ENCODE results near the gene IL10RB. TPM values are rescaled to one million over a fixed set of nuclear protein-coding genes. Genes with fewer than 3 reads are reported as not detected.
"Not testable (repeated sequence)": the region's sequence is repeated elsewhere in the genome, so short reads cannot be mapped to it uniquely, and the experiment has no call there.

Gene IL10RB
- total RNA-seq, 3 donors from 2014 or later (not counting 1 experiment from before 2014, with no cell fraction given), result 18.4 to 27.8 (median 27.3) TPM

DNA sequence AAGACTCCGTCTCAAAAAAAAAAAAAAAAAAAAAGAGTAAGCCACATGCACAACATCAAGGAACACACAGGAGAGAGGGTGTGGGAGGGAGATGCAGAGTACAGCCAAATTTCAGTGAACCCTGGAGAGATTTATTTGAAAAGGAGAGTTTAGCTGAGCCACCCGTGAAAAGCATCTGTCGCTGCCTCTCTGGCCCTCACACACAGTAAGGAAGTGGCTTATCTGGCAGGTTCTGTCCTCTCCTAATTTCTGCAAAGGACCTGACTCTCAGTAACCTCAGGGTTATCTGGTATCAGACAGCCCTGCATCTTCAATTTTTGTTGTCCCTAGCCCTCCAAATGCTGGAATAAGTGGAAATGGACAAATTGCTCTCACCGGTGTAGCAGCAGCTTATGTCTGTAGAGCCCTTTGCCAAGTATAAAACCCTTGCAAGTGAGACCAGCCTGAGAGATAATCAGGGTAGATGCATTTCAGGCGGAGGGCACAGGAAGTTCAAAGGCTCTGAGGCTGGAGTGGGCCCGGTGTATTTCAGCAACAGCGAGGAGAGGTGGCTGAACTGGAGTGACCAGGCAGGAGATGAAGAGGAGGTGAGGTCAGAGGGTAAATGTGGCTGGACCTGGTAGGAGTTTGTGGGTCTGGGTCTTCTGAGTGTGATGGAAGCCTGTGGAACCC lies 16.7 kb upstream of the IL10RB start:
- TF ChIP-seq, protein P1, sequence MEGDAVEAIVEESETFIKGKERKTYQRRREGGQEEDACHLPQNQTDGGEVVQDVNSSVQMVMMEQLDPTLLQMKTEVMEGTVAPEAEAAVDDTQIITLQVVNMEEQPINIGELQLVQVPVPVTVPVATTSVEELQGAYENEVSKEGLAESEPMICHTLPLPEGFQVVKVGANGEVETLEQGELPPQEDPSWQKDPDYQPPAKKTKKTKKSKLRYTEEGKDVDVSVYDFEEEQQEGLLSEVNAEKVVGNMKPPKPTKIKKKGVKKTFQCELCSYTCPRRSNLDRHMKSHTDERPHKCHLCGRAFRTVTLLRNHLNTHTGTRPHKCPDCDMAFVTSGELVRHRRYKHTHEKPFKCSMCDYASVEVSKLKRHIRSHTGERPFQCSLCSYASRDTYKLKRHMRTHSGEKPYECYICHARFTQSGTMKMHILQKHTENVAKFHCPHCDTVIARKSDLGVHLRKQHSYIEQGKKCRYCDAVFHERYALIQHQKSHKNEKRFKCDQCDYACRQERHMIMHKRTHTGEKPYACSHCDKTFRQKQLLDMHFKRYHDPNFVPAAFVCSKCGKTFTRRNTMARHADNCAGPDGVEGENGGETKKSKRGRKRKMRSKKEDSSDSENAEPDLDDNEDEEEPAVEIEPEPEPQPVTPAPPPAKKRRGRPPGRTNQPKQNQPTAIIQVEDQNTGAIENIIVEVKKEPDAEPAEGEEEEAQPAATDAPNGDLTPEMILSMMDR (IDR thresholded peaks at IDR 0.05), result no peak
- Mint-ChIP-seq H3K4me1 (peaks cover 66 to 73% of the 10 kb centered on the region in 2 donors), H3K9me3 (no peaks in the 10 kb centered on the region), H3K36me3 (peaks cover 50% of the 10 kb centered on the region), H3K4me3 (peak overlapping the region; percentile 32), H3K27ac (peak overlapping the region; percentile 84 to 98), H3K27me3 (ENCODE audit: low read depth in 2 of 2) (no peaks in the 10 kb centered on the region)
- H3K36me3 ChIP-seq (ENCODE audit: control insufficient read depth, insufficient read depth, low read length), result peaks cover 89% of the 10 kb centered on the region
- intact Hi-C loops (cut with micrococcal nuclease), result no loop called here
- H3K4me3 ChIP-seq (ENCODE audit: low read length), result no peak overlapping the region
- no peaks in the 10 kb centered on the region for H3K9me3 ChIP-seq (ENCODE audit: control insufficient read depth, insufficient read depth, low read length)
- H3K4me1 ChIP-seq (ENCODE audit: control insufficient read depth, insufficient read depth, low read length), result peaks cover 32% of the 10 kb centered on the region
- DNase-seq (peak in 1 of 2 donors; percentile 26), ATAC-seq (peak; percentile 72 to 85 (median 73))
- H3K27ac ChIP-seq (ENCODE audit: low read length), result peak overlapping the region; percentile 48
- WGBS (ENCODE audit: insufficient coverage), result 39% methylated on average over 6 of the region's 7 CpGs
- no peaks in the 10 kb centered on the region for H3K27me3 ChIP-seq (ENCODE audit: control insufficient read depth, insufficient read depth, low read length)

DNA sequence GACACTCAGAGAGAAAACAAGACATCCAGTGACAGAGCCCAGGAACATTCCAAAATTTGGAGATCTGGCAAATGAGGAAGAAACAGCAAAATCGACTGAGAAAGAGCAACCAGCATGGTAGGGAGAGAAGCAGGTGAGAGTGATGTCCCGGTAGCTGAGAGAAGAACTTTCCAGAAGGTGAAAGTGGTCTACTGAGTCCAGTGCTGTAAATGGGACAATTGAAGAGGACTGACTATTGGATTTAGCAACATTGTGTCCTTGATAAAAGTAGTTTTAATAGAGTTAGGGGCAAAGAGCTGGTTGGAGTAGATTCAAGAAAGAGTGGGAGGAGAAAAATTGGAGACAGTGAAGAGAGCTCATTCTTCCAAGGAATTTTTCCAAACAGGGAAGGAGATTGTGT lies 15.0 kb upstream of the IL10RB start:
- no peak overlapping the region for H3K27ac ChIP-seq (ENCODE audit: low read length)
- H3K4me3 Mint-ChIP-seq, result no peak overlapping the region
- peak overlapping the region; percentile 84 to 98 for H3K27ac Mint-ChIP-seq
- no peaks in the 10 kb centered on the region for H3K9me3 Mint-ChIP-seq
- peaks cover 92% of the 10 kb centered on the region for H3K36me3 ChIP-seq (ENCODE audit: control insufficient read depth, insufficient read depth, low read length)
- 92% methylated on average over 2 of the region's 2 CpGs for WGBS (ENCODE audit: insufficient coverage)
- TF ChIP-seq, protein P1 (IDR thresholded peaks at IDR 0.05), result no peak
- ATAC-seq, result no peak
- H3K4me1 Mint-ChIP-seq, result peaks cover 54 to 66% of the 10 kb centered on the region in 2 donors
- no peak for DNase-seq
- H3K9me3 ChIP-seq (ENCODE audit: control insufficient read depth, insufficient read depth, low read length), result no peaks in the 10 kb centered on the region
- peaks cover 25% of the 10 kb centered on the region for H3K4me1 ChIP-seq (ENCODE audit: control insufficient read depth, insufficient read depth, low read length)
- H3K36me3 Mint-ChIP-seq, result peaks cover 36% of the 10 kb centered on the region
- intact Hi-C loops (cut with micrococcal nuclease), result no loop called here
- H3K27me3 Mint-ChIP-seq (ENCODE audit: low read depth in 2 of 2), result no peaks in the 10 kb centered on the region
- H3K4me3 ChIP-seq (ENCODE audit: low read length), result no peak overlapping the region
- no peaks in the 10 kb centered on the region for H3K27me3 ChIP-seq (ENCODE audit: control insufficient read depth, insufficient read depth, low read length)

DNA sequence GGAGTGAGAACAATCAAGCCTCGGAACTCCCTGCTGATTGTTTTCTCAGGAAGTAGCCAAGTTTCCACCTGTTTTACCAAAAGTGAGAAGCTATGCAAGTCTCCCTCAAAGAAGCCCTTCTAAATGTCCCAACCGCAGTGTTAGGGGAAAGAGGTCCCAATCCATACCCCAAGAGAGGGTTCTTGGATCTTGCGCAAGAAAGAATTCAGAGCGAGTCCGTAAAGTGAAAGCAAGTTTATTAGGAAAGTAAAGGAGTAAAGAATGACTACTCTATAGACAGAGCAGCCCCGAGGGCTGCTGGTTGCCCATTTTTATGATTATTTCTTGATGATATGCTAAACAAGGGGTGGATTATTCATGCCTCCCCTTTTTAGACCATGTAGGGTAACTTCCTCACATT lies 12.8 kb upstream of the IL10RB start:
- DNase-seq; H3K9me3 ChIP-seq (ENCODE audit: control insufficient read depth, insufficient read depth, low read length); H3K4me3 ChIP-seq (ENCODE audit: low read length); H3K9me3 Mint-ChIP-seq; H3K27ac ChIP-seq (ENCODE audit: low read length); ATAC-seq; H3K27me3 Mint-ChIP-seq (ENCODE audit: low read depth in 2 of 2); H3K27me3 ChIP-seq (ENCODE audit: control insufficient read depth, insufficient read depth, low read length); intact Hi-C loops (cut with micrococcal nuclease); H3K4me3 Mint-ChIP-seq: not testable (repeated sequence)
- peaks cover 60 to 68% of the 10 kb centered on the region in 2 donors for H3K4me1 Mint-ChIP-seq
- H3K4me1 ChIP-seq (ENCODE audit: control insufficient read depth, insufficient read depth, low read length), result peaks cover 17% of the 10 kb centered on the region
- WGBS (ENCODE audit: insufficient coverage), result 96% methylated on average over 6 of the region's 6 CpGs
- H3K36me3 ChIP-seq (ENCODE audit: control insufficient read depth, insufficient read depth, low read length), result peaks cover 94% of the 10 kb centered on the region
- H3K36me3 Mint-ChIP-seq, result peaks cover 27% of the 10 kb centered on the region
- peak overlapping the region; percentile 11 to 84 for H3K27ac Mint-ChIP-seq

DNA sequence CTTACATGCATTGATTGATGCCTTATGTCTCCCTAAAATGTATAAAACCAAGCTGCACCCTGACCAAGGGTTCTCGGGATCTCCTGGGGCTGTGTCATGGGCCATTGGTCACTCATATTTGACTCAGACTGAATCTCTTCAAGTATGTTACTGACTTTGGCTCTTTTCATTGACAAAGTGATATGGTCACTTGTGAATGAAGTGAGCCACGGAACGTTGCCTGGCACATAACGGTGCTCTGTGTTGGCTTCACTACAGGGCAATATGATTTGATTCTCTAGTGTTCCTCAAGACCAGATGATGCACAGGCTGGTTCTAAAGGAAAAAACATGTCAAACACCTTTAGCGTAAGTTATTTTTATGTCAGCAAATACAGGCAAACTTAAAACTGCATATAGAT lies 11.4 kb upstream of the IL10RB start:
- Mint-ChIP-seq H3K27me3 (ENCODE audit: low read depth in 2 of 2) (no peaks in the 10 kb centered on the region), H3K4me1 (peaks cover 61 to 68% of the 10 kb centered on the region in 2 donors), H3K27ac (peak overlapping the region in 1 of 2 donors; percentile 41), H3K36me3 (peaks cover 27% of the 10 kb centered on the region), H3K9me3 (no peaks in the 10 kb centered on the region), H3K4me3 (no peak overlapping the region)
- no peak for DNase-seq
- peaks cover 95% of the 10 kb centered on the region for H3K36me3 ChIP-seq (ENCODE audit: control insufficient read depth, insufficient read depth, low read length)
- no peaks in the 10 kb centered on the region for H3K27me3 ChIP-seq (ENCODE audit: control insufficient read depth, insufficient read depth, low read length)
- WGBS (ENCODE audit: insufficient coverage), result 91% methylated on average over 5 of the region's 5 CpGs
- H3K27ac ChIP-seq (ENCODE audit: low read length), result no peak overlapping the region
- ATAC-seq, result no peak
- no peak overlapping the region for H3K4me3 ChIP-seq (ENCODE audit: low read length)
- H3K9me3 ChIP-seq (ENCODE audit: control insufficient read depth, insufficient read depth, low read length), result no peaks in the 10 kb centered on the region
- TF ChIP-seq, protein P1 (IDR thresholded peaks at IDR 0.05), result no peak
- H3K4me1 ChIP-seq (ENCODE audit: control insufficient read depth, insufficient read depth, low read length), result peaks cover 10% of the 10 kb centered on the region
- intact Hi-C loops (cut with micrococcal nuclease), result no loop called here

Measured in natural killer cell (primary cell).